ENCODE results near the gene PRRC2B. TPM values are rescaled to one million over a fixed set of nuclear protein-coding genes. Genes with fewer than 3 reads are reported as not detected.
A peak's percentile ranks its signal among the peaks of the same experiment; 100 is the strongest.
"Not testable (repeated sequence)": the region's sequence is repeated elsewhere in the genome, so short reads cannot be mapped to it uniquely, and the experiment has no call there.

PRRC2B gene
- total and polyA plus RNA-seq, 12 donors = 26.4 to 153 (median 126) TPM

GRCh38 chr9:131545003-131545785 is 151.3 kb downstream of the PRRC2B start, which contains the start of gene PRRT1B:
Gene PRRT1B (plus strand): TSS chr9:131545523. CDS start chr9:131545616, 93 bp downstream.
- H3K9me3 ChIP-seq = peaks cover 0 to 28% (median 19%) of the 10 kb centered on the region in 11 donors
- ATAC-seq (peak in 2 of 8 donors; percentile 26 to 39), DNase-seq (no peak)
- peaks cover 11 to 66% (median 43%) of the 10 kb centered on the region in 7 donors for H3K27me3 ChIP-seq
- intact Hi-C loops (cut with DNase I) = no loop called here
- H3K27ac ChIP-seq = no peak within 1 kb of the TSS
- 22 to 27% methylated on average over 44 to 50 of the region's 50 CpGs for WGBS, 2 donors
- H3K4me3 ChIP-seq = peak within 1 kb of the TSS in 6 of 10 donors; percentile 4 to 38 (median 24)
- TF ChIP-seq, protein P1, sequence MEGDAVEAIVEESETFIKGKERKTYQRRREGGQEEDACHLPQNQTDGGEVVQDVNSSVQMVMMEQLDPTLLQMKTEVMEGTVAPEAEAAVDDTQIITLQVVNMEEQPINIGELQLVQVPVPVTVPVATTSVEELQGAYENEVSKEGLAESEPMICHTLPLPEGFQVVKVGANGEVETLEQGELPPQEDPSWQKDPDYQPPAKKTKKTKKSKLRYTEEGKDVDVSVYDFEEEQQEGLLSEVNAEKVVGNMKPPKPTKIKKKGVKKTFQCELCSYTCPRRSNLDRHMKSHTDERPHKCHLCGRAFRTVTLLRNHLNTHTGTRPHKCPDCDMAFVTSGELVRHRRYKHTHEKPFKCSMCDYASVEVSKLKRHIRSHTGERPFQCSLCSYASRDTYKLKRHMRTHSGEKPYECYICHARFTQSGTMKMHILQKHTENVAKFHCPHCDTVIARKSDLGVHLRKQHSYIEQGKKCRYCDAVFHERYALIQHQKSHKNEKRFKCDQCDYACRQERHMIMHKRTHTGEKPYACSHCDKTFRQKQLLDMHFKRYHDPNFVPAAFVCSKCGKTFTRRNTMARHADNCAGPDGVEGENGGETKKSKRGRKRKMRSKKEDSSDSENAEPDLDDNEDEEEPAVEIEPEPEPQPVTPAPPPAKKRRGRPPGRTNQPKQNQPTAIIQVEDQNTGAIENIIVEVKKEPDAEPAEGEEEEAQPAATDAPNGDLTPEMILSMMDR (IDR thresholded peaks at IDR 0.05) = no peak
- H3K36me3 ChIP-seq = no peaks in the 10 kb centered on the region
- peaks cover 5 to 14% (median 10%) of the 10 kb centered on the region in 9 donors for H3K4me1 ChIP-seq

DNA sequence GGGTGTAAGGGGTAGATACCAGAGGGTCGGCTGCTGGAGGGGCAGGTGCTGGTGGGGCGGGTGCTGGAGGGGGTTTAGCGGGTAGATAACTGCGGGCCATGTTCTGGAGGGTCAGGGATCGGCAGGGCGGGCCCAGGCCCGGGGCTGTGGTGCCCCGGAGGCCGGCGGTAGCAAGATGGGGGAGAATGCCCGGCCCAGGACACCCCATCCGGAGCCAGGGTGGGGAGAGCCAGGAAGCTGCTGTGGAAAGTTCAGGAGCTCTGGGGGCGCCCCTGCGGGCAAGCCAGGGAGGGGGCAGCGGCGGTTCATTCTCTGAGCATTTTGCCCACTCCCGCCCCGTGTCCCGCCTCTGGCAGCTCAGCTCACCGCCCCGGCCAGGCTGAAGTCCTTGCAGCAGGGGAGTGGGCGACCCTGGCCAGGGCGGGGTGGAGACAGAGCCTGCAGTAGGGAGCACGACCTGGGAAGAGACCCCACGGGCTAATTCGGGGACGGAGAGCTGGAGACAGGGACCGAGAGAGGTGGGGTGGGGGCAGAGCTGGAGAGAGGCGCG is 152.0 kb downstream of the PRRC2B start:
- Histone ChIP-seq H3K36me3 (no peaks in the 10 kb centered on the region), H3K9me3 (peaks cover 0 to 28% (median 19%) of the 10 kb centered on the region in 11 donors), H3K27me3 (peaks cover 11 to 71% (median 43%) of the 10 kb centered on the region in 7 donors), H3K27ac (no peak overlapping the region), H3K4me3 (peak overlapping the region in 5 of 10 donors; percentile 4 to 38 (median 16)), H3K4me1 (peaks cover 5 to 14% (median 10%) of the 10 kb centered on the region in 9 donors)
- intact Hi-C loops (cut with DNase I) = no loop called here
- DNase-seq (no peak), ATAC-seq (peak in 4 of 8 donors; percentile 13 to 75 (median 32))
- TF ChIP-seq, protein P1 (IDR thresholded peaks at IDR 0.05) = no peak
- 3 to 4% methylated on average over 28 to 30 of the region's 30 CpGs for WGBS, 2 donors

DNA sequence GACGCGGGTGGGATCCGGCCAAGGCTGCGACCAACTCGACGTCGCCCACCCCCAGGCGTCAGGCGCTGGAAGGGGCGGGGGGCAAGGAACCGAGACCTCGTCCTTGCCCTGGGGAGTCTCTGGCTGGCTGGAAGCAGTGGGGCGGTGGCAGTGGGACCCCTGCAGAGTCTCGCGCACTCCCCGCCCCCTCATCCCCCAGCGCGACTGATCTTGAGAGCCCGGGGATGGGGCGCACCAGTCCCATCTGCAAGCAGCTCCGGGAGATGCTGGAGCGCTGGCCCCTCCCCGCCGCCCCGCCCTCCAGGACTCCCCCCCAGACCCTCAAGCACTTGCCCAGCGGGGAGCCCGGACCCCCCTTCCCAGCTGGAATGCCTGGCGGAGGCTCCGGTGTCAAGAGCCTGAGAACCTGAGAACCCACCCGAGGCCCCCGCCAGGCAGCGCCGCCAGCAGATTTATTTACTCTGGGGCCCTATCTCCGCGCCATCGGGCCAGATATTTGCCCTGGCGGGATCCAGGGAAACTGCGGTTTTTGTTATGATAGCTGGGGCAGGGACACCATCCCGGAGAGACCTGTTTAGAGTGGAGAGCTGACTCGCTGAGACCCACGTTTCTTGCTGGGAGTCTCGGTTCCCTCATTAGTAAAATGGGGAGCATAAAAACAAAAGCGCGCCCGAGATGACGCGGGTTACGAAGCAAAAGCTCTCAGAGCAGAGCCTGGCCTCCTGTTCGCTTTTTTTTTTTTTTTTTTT is 152.6 kb downstream of the PRRC2B start:
- DNase-seq (no peak), ATAC-seq (peak in 3 of 8 donors; percentile 14 to 35 (median 17))
- intact Hi-C loops (cut with DNase I) = no loop called here
- Histone ChIP-seq H3K27ac (no peak overlapping the region), H3K27me3 (peaks cover 11 to 71% (median 43%) of the 10 kb centered on the region in 7 donors), H3K36me3 (no peaks in the 10 kb centered on the region), H3K4me3 (peak overlapping the region in 9 of 10 donors; percentile 4 to 38 (median 32)), H3K9me3 (peaks cover 0 to 28% (median 19%) of the 10 kb centered on the region in 11 donors), H3K4me1 (peaks cover 5 to 14% (median 10%) of the 10 kb centered on the region in 9 donors)
- WGBS, 2 donors = 3 to 4% methylated on average over 40 to 49 of the region's 49 CpGs
- TF ChIP-seq, protein P1 (IDR thresholded peaks at IDR 0.05) = no peak

GRCh38 chr9:131549186-131549585 is 155.3 kb downstream of the PRRC2B start:
- ATAC-seq; H3K27ac ChIP-seq; intact Hi-C loops (cut with DNase I); DNase-seq; H3K9me3 ChIP-seq; H3K4me3 ChIP-seq; H3K36me3 ChIP-seq: not testable (repeated sequence)
- Histone ChIP-seq H3K27me3 (peaks cover 11 to 90% (median 59%) of the 10 kb centered on the region in 7 donors), H3K4me1 (peaks cover 5 to 14% (median 10%) of the 10 kb centered on the region in 9 donors)
- WGBS, 2 donors = 75 to 77% methylated on average over 10 of the region's 10 CpGs

Other genes with a start within 250 kb of the PRRC2B start
- gene FAM78A, start 117.6 kb upstream of the PRRC2B start, total RNA-seq = 10 to 100 TPM; 21.0 to 53.1 (median 32.3) TPM
- gene FAM78A, start 117.6 kb upstream of the PRRC2B start, polyA plus RNA-seq = 10 to 100 TPM in 1 of 2 donors, 1 to 10 TPM in 1; 7.0 to 27.3 TPM
- 100 to 1,000 TPM in 5 of 10 donors, 10 to 100 TPM in 5; 76.1 to 140 (median 102) TPM for gene PLPP7, start 104.4 kb upstream of the PRRC2B start, total RNA-seq
- 100 to 1,000 TPM in 1 of 2 donors, 10 to 100 TPM in 1; 42.6 to 129 TPM for gene PLPP7, start 104.4 kb upstream of the PRRC2B start, polyA plus RNA-seq
- 10 to 100 TPM; 17.0 to 27.6 (median 21.2) TPM for gene POMT1, start 108.8 kb downstream of the PRRC2B start, total RNA-seq
- 10 to 100 TPM; 20.6 to 34.1 TPM for gene POMT1, start 108.8 kb downstream of the PRRC2B start, polyA plus RNA-seq
- gene UCK1, start 137.2 kb downstream of the PRRC2B start, total RNA-seq = 10 to 100 TPM; 16.6 to 29.5 (median 22.5) TPM
- gene UCK1, start 137.2 kb downstream of the PRRC2B start, polyA plus RNA-seq = 10 to 100 TPM; 27.7 to 32.7 TPM
- not detected for gene PRRT1B, start 151.4 kb downstream of the PRRC2B start, total RNA-seq
- gene PRRT1B, start 151.4 kb downstream of the PRRC2B start, polyA plus RNA-seq = not detected